Psoas muscle (tissue), 8 donors: ENCODE results near the gene TBC1D19. TPM values are rescaled to one million over a fixed set of nuclear protein-coding genes. Genes with fewer than 3 reads are reported as not detected.

Experiments
- ATAC-seq, 4 donors: fragments of 200-7000 bp; cut with Tn5 transposase; one replicate each; pipeline ENCODE4 v1.9.1; 2020; ENCODE audit warnings: moderate library complexity in 3 of 4, mild to moderate bottlenecking in 2 of 4
- DNase-seq, 2 donors: peaks; one replicate each; pipeline ENCODE4 v3.0.0-alpha.2; 2020
- H3K27ac ChIP-seq: fragments of 200-600 bp; one replicate; pipeline ENCODE4 v1.8.0; 2022
- H3K27me3 ChIP-seq, 3 donors: fragments of 200-600 bp in 1 of 3; one replicate each; pipeline versions ENCODE4 v1.6.1 to v1.8.0; 2013 to 2022; ENCODE audit warnings: low read length in 2 of 3, mild to moderate bottlenecking in 2 of 3, moderate library complexity in 1 of 3; ENCODE audit not compliant: insufficient read depth in 3 of 3
- H3K36me3 ChIP-seq, 2 donors: fragments of 200-600 bp in 1 of 2; one replicate each; pipeline versions ENCODE4 v1.6.1 to v1.8.0; 2013 to 2022; ENCODE audit warnings: low read depth in 1 of 2, mild to moderate bottlenecking in 1 of 2, moderate library complexity in 1 of 2; ENCODE audit not compliant: insufficient read depth in 1 of 2
- H3K4me1 ChIP-seq: fragments of 200-600 bp; one replicate; pipeline ENCODE4 v1.8.0; 2022
- H3K4me3 ChIP-seq: fragments of 200-600 bp; one replicate; pipeline ENCODE4 v1.8.0; 2022; ENCODE audit warnings: mild to moderate bottlenecking
- H3K9me3 ChIP-seq: fragments of 200-600 bp; one replicate; pipeline ENCODE4 v1.8.0; 2022
- WGBS, 3 donors: extraction: QIAGEN DNeasy Blood & Tissue Kit; methylation state at CpG; one replicate each; pipeline versions ENCODE4 v1.1.6 to v1.1.7; 2013; 5-methylcytosine and 5-hydroxymethylcytosine counted together
- intact Hi-C, 2 donors: fragments of 100-400 bp; cut with DNase I; formaldehyde crosslinking; loops; one replicate each; pipeline versions ENCODE4 v1.11.0 to v1.14.2; 2022
- polyA plus RNA-seq, 3 donors: library from polyadenylated mRNA; stranded (reverse); fragments of 200-250 nt; gene quantifications; one replicate each; pipeline ENCODE4 v1.2.3, GENCODE V29; 2013
- total RNA-seq, 4 donors: library from RNA; stranded (reverse); fragmentation: NEBNext Ultra II Directional in 2 of 4; extraction: Animal tissue kit (Norgen Biotek cat#: 25700) in 2 of 4; gene quantifications; one replicate each; pipeline versions ENCODE4 v1.2.1 to v1.2.4, GENCODE V29; 2021 to 2023
- TF ChIP-seq, protein P1 (sequence below): fragments of 200-600 bp; IDR thresholded peaks from one replicate; pipeline ENCODE4 v1.8.0; 2022; ENCODE audit warnings: antibody characterized with exemption
- donor health status: healthy with polysubstance abuse.
- donor health status: DM: no; HTN: no; CAD: no; lungs with moderate emphysema.
- donor health status: Bipolar disorder and iron deficiency.
- donor health status: healthy.
- donor health status: DM: yes; HTN: yes; CAD: no.
- donor health status: DM: no; HTN: no; CAD: no.
- donor health status: DM: no; HTN: no; CAD: no.
- donor health status: DM: yes; HTN: yes; CAD: no.

The TBC1D19 gene
- total and polyA plus RNA-seq, 7 donors = 1.0 to 8.2 (median 4.8) TPM

DNA sequence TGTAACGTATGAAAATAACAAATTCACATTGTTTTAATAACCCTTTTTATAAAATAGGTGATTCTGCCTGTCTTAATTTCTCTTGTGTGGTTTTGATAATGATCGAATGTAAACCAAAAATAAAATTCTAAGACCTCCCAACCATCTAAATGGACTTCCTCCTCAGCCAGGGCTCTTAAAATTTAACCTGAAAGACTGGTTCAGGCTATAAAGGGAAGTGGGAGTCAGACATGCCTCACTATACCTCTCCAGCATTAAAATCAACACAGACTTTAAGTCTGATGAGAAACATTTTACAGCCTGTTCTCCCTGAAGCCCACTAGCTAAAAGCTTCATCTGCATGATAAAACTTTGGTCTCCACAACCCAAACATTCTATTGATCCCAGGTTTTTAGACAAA is 179.2 kb downstream of the TBC1D19 start:
- Histone ChIP-seq H3K4me3 (no peak overlapping the region), H3K9me3 (no peaks in the 10 kb centered on the region), H3K27ac (no peak overlapping the region), H3K4me1 (peaks cover 6% of the 10 kb centered on the region), H3K27me3 (no peaks in the 10 kb centered on the region), H3K36me3 (no peaks in the 10 kb centered on the region)
- DNase-seq (no peak), ATAC-seq (no peak)
- 79 to 88% (median 81%) methylated on average over 2 of the region's 2 CpGs for WGBS, 3 donors
- intact Hi-C loops = no loop called here
- TF ChIP-seq, protein P1, sequence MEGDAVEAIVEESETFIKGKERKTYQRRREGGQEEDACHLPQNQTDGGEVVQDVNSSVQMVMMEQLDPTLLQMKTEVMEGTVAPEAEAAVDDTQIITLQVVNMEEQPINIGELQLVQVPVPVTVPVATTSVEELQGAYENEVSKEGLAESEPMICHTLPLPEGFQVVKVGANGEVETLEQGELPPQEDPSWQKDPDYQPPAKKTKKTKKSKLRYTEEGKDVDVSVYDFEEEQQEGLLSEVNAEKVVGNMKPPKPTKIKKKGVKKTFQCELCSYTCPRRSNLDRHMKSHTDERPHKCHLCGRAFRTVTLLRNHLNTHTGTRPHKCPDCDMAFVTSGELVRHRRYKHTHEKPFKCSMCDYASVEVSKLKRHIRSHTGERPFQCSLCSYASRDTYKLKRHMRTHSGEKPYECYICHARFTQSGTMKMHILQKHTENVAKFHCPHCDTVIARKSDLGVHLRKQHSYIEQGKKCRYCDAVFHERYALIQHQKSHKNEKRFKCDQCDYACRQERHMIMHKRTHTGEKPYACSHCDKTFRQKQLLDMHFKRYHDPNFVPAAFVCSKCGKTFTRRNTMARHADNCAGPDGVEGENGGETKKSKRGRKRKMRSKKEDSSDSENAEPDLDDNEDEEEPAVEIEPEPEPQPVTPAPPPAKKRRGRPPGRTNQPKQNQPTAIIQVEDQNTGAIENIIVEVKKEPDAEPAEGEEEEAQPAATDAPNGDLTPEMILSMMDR = no peak

DNA sequence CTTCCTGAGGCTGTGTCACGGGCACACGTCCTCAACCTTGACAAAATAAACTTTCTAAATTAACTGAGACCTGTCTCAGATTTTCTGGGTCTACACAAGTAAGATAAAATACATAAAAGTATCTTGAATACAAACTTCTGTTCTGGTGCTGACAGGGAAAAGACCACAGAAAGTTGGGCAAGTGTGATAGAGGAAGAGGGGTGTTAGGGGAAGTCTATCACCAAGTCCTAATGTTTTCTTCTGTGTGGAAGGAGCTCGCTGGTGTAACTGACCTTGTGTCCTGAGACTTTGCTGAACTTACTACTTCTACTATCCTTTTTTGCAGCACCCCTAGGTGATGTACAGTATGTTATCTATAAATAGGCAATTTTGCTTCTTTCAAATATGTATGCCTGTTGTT is 179.8 kb downstream of the TBC1D19 start:
- intact Hi-C loops = no loop called here
- TF ChIP-seq, protein P1 = no peak
- Histone ChIP-seq H3K27me3 (no peaks in the 10 kb centered on the region), H3K4me3 (no peak overlapping the region), H3K9me3 (no peaks in the 10 kb centered on the region), H3K4me1 (peaks cover 6% of the 10 kb centered on the region), H3K27ac (no peak overlapping the region), H3K36me3 (no peaks in the 10 kb centered on the region)
- DNase-seq (no peak), ATAC-seq (no peak)
- 88 to 97% (median 91%) methylated on average over 3 of the region's 3 CpGs for WGBS, 3 donors

DNA sequence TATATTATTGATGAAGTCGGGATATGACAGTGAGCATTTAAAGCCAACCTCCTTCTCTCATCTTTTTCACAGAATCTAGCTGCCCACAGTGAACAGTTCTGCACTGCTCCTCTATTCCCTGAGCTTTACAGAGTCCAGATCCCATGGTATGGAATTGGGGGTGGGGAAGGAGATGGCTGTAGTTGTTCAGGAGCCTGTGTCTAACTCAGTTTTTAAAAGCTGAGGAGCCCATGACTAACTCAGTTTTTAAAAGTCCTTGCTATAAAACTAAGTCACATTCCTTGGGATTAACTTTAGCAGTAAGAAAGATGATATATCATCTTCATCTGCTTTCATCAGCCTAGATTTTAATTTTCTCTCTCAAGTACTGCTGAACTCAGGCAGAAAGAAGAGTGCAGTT is 180.3 kb downstream of the TBC1D19 start:
- 92 to 98% (median 96%) methylated on average over 1 of the region's 1 CpG for WGBS, 3 donors
- TF ChIP-seq, protein P1 = no peak

DNA sequence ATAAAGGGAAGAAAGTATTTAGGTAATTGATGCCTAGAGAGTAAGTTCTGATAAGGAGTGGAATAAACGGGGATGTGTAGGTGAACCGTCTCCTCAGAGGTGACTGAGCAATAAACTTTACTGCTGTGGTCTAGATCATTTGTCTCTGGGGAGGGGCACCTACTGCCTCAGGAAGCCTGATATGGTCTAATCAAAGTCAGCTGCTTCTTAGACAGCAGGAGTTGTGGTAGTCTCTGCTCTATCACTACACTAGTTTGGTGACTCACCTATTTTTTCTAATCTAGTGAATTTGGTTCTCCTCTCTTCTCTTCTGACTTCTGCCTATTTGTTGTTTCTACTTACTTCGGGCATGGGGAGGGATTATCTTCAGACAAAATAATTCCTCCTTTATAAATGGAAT is 181.6 kb downstream of the TBC1D19 start:
- H3K9me3 ChIP-seq = no peaks in the 10 kb centered on the region
- TF ChIP-seq, protein P1 = no peak
- no peaks in the 10 kb centered on the region for H3K27me3 ChIP-seq
- ATAC-seq (no peak), DNase-seq (no peak)
- intact Hi-C loops = no loop called here
- no peaks in the 10 kb centered on the region for H3K36me3 ChIP-seq
- 86 to 96% (median 94%) methylated on average over 3 of the region's 3 CpGs for WGBS, 3 donors
- H3K27ac ChIP-seq = no peak overlapping the region
- peaks cover 6% of the 10 kb centered on the region for H3K4me1 ChIP-seq
- H3K4me3 ChIP-seq = no peak overlapping the region

More for the DNA sequence above, 180.3 kb downstream of the TBC1D19 start:
- H3K4me3 ChIP-seq = no peak overlapping the region
- ATAC-seq (no peak), DNase-seq (no peak)
- intact Hi-C loops = no loop called here
- H3K4me1 ChIP-seq = peaks cover 6% of the 10 kb centered on the region
- H3K36me3 ChIP-seq = no peaks in the 10 kb centered on the region
- no peaks in the 10 kb centered on the region for H3K9me3 ChIP-seq
- no peaks in the 10 kb centered on the region for H3K27me3 ChIP-seq
- H3K27ac ChIP-seq = no peak overlapping the region

DNA sequence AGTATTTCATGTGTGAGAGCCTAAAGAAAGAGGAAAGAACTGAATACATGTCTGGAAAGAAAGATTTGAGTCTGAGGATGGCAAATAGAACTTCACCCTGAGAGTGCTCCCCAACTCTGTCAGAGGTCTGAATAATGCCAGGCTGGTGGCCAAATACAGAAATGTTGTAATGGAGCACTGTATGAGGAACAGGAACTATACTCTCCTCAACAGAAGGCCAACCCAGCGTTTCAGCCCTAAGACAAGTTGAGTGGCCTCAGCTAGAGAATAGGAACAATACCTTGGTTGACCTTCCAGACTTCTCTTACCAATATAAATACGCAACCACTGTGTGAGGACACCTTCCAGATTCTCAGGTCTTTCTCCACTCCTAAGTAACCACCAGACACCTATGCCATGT is 182.3 kb downstream of the TBC1D19 start:
- peaks cover 6% of the 10 kb centered on the region for H3K4me1 ChIP-seq
- no peak overlapping the region for H3K4me3 ChIP-seq
- intact Hi-C loops = no loop called here
- no peaks in the 10 kb centered on the region for H3K36me3 ChIP-seq
- DNase-seq (no peak), ATAC-seq (no peak)
- H3K27ac ChIP-seq = no peak overlapping the region
- TF ChIP-seq, protein P1 = no peak
- no peaks in the 10 kb centered on the region for H3K27me3 ChIP-seq
- H3K9me3 ChIP-seq = no peaks in the 10 kb centered on the region
- WGBS, 3 donors = 92 to 98% (median 95%) methylated on average over 2 of the region's 2 CpGs
